ENCODE results near the gene PLAGL2.
"Not testable (repeated sequence)": the region's sequence is repeated elsewhere in the genome, so short reads cannot be mapped to it uniquely, and the experiment has no call there.

Gene PLAGL2, protein sequence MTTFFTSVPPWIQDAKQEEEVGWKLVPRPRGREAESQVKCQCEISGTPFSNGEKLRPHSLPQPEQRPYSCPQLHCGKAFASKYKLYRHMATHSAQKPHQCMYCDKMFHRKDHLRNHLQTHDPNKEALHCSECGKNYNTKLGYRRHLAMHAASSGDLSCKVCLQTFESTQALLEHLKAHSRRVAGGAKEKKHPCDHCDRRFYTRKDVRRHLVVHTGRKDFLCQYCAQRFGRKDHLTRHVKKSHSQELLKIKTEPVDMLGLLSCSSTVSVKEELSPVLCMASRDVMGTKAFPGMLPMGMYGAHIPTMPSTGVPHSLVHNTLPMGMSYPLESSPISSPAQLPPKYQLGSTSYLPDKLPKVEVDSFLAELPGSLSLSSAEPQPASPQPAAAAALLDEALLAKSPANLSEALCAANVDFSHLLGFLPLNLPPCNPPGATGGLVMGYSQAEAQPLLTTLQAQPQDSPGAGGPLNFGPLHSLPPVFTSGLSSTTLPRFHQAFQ

DNA sequence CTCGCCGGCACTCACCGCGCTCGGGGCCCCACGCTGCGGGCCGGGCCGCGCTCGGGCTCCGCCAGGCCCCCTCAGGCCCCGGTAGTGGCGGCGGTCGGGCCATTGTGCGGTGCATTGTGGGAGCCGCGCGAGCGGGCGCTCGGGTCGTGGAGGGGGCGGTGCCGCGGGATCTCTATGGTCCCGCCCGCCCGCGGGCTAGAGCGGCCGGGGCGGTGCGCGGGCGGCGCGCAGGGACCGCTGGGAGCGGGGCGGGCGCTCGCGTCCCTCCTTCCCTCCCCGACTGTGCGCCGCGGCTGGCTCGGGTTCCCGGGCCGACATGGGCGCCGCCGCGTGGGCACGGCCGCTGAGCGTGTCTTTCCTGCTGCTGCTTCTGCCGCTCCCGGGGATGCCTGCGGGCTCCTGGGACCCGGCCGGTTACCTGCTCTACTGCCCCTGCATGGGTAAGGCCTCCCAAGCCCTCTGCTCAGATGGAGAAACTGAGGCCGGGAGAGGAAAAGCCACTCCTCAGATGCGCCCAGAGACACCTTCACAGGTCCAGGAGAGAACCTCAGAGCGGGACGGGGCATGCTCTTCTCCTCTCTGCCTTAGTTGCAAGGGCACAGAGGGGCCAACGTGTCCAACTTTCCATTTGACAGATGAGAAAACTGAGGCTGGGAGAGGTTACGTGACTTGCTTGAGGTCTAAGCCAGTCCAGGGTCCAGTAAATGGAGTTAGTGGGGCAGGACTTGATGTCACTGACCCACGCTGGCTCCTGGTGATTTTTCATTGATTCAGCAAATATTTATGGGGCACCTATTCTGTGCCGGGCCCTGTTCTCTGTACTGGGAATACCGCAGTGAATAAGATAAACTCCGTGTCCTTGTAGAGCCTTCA lies at the start of gene PLAGL2, which contains the start of gene POFUT1:
TSS of gene PLAGL2 (minus strand) at position 118 of the 873 bp plus-strand sequence. CDS start 5,565 bp downstream, outside the sequence.
TSS of gene POFUT1 (plus strand) at position 255 of the 873 bp plus-strand sequence. CDS start at position 317, 62 bp downstream.
- peak; percentile 88 for DNase-seq

- DNase-seq, result no peak
These were observed 44.6 kb upstream of the PLAGL2 start for GRCh38 chr20:32252189-32252588.

DNA sequence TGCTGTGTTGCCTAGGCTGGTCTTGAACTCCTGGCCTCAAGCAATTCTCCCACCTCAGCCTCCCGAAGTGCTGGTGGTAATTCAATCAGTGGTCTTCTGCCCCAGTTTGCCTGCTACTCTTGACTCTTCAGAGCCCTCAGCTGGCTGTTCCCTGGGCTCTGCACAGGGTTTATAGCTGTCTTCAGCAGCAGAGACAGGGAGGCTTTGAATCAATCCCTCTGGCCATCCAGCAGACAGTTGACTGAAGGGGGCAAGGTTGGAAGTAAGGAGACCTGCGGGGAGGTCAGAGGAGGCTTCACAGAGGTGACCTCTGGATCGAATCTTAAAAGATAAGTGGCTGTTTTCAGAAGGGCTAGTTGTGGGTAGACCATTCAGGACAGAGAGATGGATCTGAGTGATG lies 43.9 kb upstream of the PLAGL2 start:
- DNase-seq, result no peak

DNA sequence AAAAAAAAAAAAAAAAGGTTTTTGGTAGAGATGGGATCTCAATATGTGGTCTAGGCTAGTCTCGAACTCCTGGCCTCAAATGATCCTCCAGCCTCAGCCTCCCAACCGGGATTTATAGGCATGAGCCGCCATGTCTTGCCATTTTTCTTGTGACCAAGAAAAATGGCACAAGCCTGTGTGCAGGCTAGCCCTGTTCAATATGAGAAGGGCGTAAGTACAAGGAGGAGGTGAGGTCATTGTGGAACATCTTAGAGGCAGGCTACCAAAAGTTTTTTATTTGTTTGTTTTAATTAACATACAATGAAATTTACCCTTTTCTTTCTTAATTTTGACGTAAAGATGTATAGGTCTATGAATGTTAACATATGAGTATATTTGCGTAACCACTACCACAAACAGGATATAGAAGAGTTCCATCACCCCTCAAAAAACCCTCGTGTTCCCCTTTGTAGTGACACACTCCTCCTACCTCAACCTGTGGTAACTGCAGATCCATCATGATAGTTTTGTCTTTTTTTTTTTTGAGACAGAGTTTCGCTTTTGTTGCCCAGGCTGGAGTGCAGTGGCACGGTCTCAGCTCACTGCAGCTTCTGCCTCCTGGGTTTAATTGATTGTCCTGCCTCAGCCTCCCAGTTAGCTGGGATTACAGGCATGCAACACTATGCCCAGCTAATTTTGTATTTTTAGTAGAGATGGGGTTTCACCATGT lies 41.6 kb upstream of the PLAGL2 start:
- peak; percentile 25 for DNase-seq

DNA sequence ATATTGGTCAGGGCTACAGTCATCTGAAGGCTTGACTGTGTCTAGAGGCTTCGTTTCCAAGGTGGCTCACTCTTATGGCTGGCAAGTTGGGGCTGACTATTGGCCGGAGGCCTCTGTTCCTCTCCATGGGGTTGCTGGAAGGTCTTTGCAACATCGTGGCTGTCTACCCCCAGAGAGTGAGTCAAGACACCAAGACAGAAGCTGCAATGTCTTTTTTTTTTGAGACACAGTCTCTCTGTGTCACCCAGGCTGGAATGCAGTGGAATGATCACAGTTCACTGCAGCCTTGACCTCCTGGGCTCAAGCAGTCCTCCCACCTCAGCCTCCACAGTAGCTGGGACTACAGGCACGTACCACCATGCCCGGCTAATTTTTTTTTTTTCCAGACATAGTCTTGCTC lies 40.5 kb upstream of the PLAGL2 start:
- DNase-seq, result no peak

DNA sequence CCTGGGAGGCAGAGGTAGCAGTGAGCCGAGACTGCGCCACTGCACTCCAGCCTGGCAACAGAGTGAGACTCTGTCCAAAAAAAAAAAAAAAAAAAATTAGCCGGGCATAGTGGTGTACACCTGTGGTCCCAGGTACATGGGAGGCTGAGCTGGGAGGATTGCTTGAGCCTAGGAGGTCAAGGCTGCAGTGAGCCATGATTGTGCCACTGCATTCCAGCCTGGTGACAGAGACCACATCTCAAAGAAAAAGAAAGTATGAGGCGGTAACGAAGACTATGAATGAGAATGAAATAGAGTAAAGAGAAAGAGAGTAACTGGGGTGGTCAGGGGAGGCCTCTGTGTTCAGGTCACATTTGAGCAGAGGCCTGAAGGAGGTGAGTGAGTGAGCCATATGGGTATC lies 38.7 kb upstream of the PLAGL2 start:
- DNase-seq, result not testable (repeated sequence)

DNA sequence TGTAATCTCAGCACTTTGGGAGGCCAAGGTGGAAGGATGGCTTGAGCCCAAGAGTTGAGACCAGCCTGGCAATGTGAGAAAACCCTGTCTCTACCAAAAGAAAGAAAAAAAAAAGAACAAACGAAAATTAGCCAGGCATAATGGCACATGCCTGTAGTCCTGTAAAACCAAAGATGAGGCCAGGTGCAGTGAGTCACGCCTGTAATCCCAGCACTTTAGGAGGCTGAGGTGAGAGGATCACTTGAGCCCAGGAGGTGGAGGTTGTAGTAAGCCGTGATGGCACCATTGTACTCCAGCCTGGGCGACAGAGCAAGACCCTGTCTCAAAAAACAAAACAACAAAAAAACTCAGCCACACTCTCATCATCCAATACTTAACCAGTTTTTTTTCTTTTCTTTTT lies 37.4 kb upstream of the PLAGL2 start:
- no peak for DNase-seq

DNA sequence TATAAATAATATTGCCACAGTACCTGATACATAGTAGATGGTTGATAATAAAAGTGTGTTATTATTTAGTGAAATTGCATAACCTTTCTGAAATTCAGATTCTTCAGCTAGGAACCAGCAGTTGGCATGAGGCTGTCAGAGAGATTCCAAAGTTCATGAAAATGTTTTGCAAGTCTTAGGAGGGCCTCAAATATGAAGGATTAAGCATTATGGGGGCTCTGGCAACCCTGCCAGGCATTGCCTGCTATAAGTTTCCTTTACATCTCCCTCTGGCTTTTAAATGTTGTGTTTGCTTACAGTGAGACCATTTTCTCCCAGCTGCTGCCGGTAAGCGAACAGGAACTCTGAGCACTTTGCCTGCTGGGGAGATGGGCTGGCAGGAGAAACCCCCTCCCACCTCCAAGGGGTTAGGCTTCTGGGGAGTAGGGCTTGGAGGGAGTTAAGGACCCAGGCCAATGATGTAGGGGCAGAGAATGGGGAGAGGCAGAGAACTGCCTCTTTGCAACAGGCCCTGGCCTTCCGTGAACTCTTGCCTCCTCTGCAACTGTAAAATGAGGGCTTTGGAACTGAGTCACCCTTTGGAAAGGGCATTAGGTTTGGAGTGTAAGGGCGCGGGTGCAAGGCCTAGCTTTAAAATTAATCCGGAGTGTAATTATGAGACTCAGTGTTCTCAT lies 36.7 kb upstream of the PLAGL2 start:
- no peak for DNase-seq

DNA sequence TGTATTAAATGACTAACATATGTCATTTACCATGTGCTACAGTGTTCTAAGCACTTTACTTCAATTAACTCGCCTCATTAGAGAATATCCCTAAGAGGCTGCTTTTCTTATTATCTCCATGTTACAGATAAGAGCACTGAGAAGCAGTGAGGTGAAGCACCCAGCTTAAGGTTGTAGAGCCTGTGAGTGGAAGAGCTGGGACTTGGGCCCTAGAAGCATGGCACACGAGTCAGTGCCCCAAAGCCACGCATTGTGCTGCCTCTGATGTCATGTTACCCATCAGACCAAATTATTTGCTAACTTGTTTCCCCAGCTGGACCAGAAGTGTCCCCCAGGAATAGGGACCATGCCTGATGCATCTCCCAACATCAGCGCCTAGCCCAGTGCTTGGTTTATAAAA lies 34.3 kb upstream of the PLAGL2 start:
- no peak for DNase-seq

DNA sequence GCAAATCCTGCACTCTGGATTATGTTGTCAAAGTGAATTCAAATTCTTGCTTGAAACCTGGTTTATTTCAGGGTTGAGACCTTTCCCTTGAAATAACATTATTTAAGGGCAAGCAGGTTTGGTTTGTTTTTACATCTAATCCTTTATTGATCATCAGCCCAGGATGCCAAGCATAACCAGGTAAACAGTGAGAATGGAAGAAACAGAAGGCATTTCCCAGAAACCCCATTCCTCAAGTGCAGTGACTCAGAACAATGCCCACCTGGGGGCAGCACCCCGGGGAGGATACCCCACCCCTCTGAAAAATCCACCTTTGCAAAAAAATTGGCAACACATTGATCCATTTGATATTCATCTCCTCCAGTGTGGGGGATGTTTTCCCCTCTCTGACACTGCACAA lies 32.7 kb upstream of the PLAGL2 start:
- no peak for DNase-seq

- DNase-seq, result no peak
These were observed 31.2 kb upstream of the PLAGL2 start for GRCh38 chr20:32238483-32239425.

DNA sequence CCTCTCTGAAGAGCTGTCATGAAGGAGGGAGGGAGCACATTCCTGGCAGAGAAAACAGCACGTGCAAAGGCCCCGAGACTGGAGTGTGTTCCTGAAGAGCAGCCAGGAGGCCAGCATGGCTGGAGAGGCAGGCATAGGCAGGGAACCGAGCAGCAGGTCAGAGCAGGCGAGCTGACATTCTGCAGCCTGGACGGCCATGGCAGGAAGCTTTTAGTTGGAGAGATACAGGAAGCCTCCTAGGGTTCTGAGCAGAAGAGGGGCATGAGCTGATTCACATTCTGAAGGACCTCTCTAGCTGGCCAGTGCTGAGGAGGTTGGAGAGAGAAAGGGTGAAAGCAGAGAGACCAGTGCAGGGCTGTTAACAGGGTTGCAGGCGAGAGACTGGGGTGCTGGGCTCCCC lies 29.9 kb upstream of the PLAGL2 start:
- no peak for DNase-seq

DNA sequence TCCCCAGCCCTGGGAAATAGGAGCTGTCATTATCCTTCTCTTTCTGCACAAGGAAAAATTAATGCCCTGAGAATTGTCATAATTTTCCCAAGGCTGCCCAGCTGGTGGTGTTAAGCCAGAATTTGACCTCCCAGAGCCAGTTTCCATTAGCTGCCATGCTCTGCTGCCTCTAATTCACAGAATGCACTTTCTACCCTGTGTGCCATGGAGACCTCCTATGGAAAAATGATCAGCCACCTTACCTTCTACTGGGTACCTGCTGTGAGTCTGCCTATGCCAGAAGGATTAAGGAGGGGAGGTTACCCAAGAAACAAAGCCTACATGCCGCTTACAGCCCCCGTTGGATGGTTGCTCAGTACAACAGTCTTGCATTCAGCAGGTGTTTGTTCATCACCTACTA lies 29.3 kb upstream of the PLAGL2 start:
- no peak for DNase-seq

DNA sequence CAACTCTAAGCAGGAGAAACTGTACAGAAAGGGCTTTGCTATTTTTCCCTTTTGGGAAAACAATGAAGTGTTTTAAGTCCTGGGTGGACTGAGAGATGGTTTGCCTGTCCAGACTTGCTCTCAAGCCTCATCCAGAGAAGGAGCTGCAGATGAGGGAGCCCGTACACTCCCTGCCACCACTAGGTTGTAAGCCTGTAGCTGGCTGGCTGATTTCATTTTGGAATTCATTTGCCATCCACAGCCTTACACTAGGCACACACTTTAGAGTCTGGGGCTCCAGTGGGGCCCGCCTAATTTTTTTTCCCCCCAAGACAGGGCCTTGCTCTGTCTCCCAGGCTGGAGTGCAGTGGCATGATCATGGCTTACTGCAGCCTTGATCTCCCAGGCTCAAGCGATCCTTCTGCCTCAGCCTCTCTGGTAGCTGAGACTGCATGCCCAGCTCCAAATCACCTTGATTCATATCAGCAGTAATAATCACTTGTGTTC lies 28.5 kb upstream of the PLAGL2 start:
- DNase-seq, result no peak

DNA sequence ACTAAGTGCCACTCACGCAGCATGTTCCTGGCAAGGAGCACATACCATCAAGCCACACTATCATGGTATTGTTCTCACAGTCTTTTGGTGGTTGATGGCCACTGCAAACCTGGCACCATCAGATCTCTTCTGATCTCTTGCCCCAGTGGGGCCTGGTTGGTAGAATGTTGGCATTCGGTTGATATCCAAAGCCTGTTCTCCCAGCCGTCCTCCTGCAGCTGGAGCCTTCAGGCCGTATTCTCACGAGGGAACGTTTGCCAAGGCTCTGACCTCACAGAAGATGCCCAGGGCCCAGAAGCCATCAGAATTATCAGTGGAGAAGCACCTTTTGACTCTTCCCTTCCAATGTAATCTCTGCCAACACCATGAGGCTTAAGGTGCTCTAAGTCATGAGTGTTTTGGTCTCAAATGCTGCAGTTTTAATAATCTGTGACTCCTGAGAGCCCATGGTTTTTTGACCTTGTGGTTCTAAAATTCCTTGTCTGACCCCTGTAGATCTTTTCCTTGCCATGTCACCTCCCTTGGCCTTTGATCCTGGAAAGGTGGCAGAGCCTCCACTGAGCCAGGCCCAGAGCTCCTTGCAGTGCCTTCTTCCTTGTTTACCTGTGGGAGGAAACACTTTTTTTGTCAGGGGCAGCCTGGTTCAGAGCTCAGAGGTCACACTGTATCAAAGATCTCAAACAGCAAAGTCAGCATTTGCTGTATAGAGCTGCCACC lies 27.9 kb upstream of the PLAGL2 start:
- DNase-seq, result no peak

GRCh38 chr20:32234135-32234808 lies 26.7 kb upstream of the PLAGL2 start:
- no peak for DNase-seq

- DNase-seq, result no peak
These were observed 25.7 kb upstream of the PLAGL2 start for GRCh38 chr20:32233286-32233685.

GRCh38 chr20:32232326-32232886 lies 24.9 kb upstream of the PLAGL2 start:
- DNase-seq, result no peak

GRCh38 chr20:32231847-32232246 lies 24.3 kb upstream of the PLAGL2 start:
- DNase-seq, result peak; percentile 31
